Testis (tissue), 2 donors: Measurements from ENCODE around the gene TPSB2.

Experiments
- CTCF ChIP-seq, 3 experiments: fragments of 450-650 bp in 2 of 3; fragments of 200-600 bp in 1 of 3; sonication (generic) in 1 of 3; IDR thresholded peaks; one replicate each; pipeline ENCODE4 v1.5.1; 2016 to 2019; ENCODE audit warnings: antibody characterized with exemption in 3 of 3, mild to moderate bottlenecking in 2 of 3, moderate library complexity in 1 of 3
- POLR2A ChIP-seq: fragments of 450-650 bp; IDR thresholded peaks from one replicate; pipeline ENCODE4 v1.6.1; 2017; ENCODE audit warnings: antibody characterized with exemption, mild to moderate bottlenecking, moderate library complexity

DNA sequence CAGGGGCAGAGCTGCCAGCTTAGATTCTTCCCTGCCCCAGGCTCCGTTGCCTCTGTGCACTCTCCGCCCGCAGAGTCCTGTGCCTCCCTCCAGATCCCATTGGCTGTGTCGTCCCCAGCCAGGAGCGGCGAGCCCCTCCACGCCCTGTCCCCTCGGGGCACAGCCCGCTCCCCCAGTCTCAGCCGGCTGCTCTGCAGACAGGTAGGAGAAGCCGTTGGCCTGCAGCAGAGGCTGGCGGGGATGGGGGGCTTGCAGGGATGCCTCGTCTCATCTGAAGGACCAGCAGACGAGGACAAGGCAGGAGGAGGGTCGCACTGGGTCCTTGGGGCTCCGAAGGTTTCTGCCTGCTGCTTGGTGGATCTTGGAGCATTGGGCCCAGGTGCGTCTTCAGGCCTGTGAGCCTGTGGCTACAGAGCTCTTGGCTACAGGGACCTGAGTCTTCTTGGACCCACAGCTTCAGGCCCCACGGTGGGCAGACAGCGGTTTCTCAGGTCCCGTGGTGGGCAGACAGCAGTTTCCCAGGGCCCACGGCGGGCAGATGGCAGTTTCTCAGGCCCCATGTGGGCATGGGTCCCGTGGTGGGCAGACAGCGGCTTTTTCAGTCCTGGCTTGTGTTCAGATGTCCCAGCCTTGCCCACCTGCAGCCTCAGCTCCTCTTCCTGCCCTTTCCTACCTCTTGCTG lies 10.9 kb downstream of the TPSB2 start:
- TF ChIP-seq CTCF (IDR thresholded peaks at IDR 0.05) (no peak), POLR2A (no peak)
